ENCODE results near the gene SVOP.

DNA sequence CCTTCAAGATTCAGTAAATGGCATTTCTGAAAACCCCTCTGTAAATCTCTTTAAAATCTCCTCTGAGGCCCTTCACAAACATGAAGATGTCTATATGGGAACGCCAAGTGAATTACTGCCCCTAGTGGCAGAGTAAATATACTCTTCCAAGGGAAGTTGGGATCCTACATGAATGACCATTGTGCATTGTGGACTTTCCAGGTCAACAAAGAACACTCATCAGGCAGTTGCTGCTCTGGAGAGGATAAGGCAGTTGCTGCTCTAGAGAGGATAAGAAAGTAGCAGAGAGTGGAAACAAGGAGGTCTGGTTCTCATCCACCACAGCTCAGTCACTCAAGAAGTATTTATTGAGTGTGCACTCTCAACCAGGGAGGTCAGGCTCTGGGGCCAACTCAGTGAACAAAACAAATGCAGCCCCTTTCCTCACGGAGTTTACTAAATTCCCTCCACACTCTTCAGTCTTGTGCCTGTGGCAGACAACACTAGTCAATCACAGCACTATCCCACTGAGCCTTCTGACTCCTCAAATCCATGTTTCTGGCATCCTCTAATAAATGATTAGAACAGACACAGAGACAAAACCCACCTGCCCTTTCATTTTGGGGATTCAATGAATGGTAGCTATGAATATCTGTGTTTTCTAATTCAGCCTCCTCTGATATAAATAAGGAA is 52.9 kb downstream of the SVOP start:
- TF ChIP-seq TBP (IDR thresholded peaks at IDR 0.05; ENCODE audit: low read depth, low read length): no peak
- TF ChIP-seq RFX5 (IDR thresholded peaks at IDR 0.05; ENCODE audit: borderline replicate concordance, low read depth, low read length): no peak
- TF ChIP-seq RAD21 (IDR thresholded peaks at IDR 0.05 in 1 of 2, conservative IDR thresholded peaks at IDR 0.05 in 1 of 2; ENCODE audit: low read depth in 2 of 2, low read length in 2 of 2): peak; percentile 31 to 55
- TF ChIP-seq, protein P1, sequence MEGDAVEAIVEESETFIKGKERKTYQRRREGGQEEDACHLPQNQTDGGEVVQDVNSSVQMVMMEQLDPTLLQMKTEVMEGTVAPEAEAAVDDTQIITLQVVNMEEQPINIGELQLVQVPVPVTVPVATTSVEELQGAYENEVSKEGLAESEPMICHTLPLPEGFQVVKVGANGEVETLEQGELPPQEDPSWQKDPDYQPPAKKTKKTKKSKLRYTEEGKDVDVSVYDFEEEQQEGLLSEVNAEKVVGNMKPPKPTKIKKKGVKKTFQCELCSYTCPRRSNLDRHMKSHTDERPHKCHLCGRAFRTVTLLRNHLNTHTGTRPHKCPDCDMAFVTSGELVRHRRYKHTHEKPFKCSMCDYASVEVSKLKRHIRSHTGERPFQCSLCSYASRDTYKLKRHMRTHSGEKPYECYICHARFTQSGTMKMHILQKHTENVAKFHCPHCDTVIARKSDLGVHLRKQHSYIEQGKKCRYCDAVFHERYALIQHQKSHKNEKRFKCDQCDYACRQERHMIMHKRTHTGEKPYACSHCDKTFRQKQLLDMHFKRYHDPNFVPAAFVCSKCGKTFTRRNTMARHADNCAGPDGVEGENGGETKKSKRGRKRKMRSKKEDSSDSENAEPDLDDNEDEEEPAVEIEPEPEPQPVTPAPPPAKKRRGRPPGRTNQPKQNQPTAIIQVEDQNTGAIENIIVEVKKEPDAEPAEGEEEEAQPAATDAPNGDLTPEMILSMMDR (IDR thresholded peaks at IDR 0.05; ENCODE audit: control extremely low read depth in 1 of 3, insufficient read depth in 1 of 3, low read depth in 1 of 3, low read length in 3 of 3): peak in 2 of 3 experiments; percentile 40 to 71; a peak in 2 of 4 replicates
- TF ChIP-seq CHD2 (IDR thresholded peaks at IDR 0.05; ENCODE audit: low read length): no peak
- TF ChIP-seq HDAC2 (IDR thresholded peaks at IDR 0.05; ENCODE audit: borderline replicate concordance in 1 of 2, low read depth in 2 of 2, low read length in 2 of 2): no peak
